SJCRH30 (cell line): ENCODE results near the gene CCDC88C. TPM values are rescaled to one million over a fixed set of nuclear protein-coding genes. Genes with fewer than 3 reads are reported as not detected.

Source experiments
- DNase-seq, 2 experiments: peaks; one replicate each; pipeline ENCODE4 v3.0.0-alpha.2; 2015 to 2020
- H3K27ac ChIP-seq: fragments of 250-450 bp; sonication (Bioruptor Pico); 2 replicates; pipeline ENCODE4 v1.5.1; 2020; ENCODE audit warnings: mild to moderate bottlenecking, moderate library complexity
- H3K27me3 ChIP-seq: fragments of 250-450 bp; sonication (Bioruptor Pico); 2 replicates; pipeline ENCODE4 v1.5.1; 2020; ENCODE audit warnings: mild to moderate bottlenecking, moderate library complexity
- H3K36me3 ChIP-seq: fragments of 250-450 bp; sonication (Bioruptor Pico); 2 replicates; pipeline ENCODE4 v1.5.1; 2020; ENCODE audit warnings: mild to moderate bottlenecking, moderate library complexity
- H3K4me1 ChIP-seq: fragments of 250-450 bp; sonication (Bioruptor Pico); 2 replicates; pipeline ENCODE4 v1.5.1; 2020; ENCODE audit warnings: mild to moderate bottlenecking, moderate library complexity
- H3K4me3 ChIP-seq: fragments of 250-450 bp; sonication (Bioruptor Pico); 2 replicates; pipeline ENCODE4 v1.5.1; 2020; ENCODE audit warnings: mild to moderate bottlenecking, moderate library complexity
- H3K9me3 ChIP-seq: fragments of 250-450 bp; sonication (Bioruptor Pico); replicated peaks from 2 replicates; pipeline ENCODE4 v1.5.1; 2020; ENCODE audit warnings: mild to moderate bottlenecking, moderate library complexity
- total RNA-seq: library from RNA; depleted of rRNA; stranded (reverse); fragments of >200 nt; shearing (Covaris generic); gene quantifications from 2 replicates; pipeline ENCODE4 v1.2.3, GENCODE V29; 2014

Gene CCDC88C
- total RNA-seq, 1 experiment from 2014 or later: 8.9 TPM

GRCh38 chr14:91320266-91320665, 97.4 kb downstream of the CCDC88C start:
- Histone ChIP-seq H3K4me1 (no peaks in the 10 kb centered on the region), H3K9me3 (no peaks in the 10 kb centered on the region), H3K27ac (no peak overlapping the region), H3K36me3 (0 out of 2 replicates have a peak, but pooled peaks cover 2% of the 10 kb centered on the region), H3K27me3 (no peaks in the 10 kb centered on the region), H3K4me3 (no peak overlapping the region)
- DNase-seq: no peak

- no peaks in the 10 kb centered on the region for H3K4me1 ChIP-seq
- no peaks in the 10 kb centered on the region for H3K9me3 ChIP-seq
- no peak for DNase-seq
- H3K27ac ChIP-seq: no peak overlapping the region
- no peaks in the 10 kb centered on the region for H3K27me3 ChIP-seq
- no peak overlapping the region for H3K4me3 ChIP-seq
- peaks cover 8% of the 10 kb centered on the region; the same call in 1 of the 2 replicates for H3K36me3 ChIP-seq
Measured at GRCh38 chr14:91318911-91319310, 98.7 kb downstream of the CCDC88C start.

- Histone ChIP-seq H3K9me3 (no peaks in the 10 kb centered on the region), H3K27ac (no peak overlapping the region)
- DNase-seq: no peak
Measured at GRCh38 chr14:91317381-91318308, 100.0 kb downstream of the CCDC88C start.

GRCh38 chr14:91316761-91317160, 100.9 kb downstream of the CCDC88C start:
- Histone ChIP-seq H3K36me3 (peaks cover 11% of the 10 kb centered on the region), H3K4me1 (no peaks in the 10 kb centered on the region), H3K9me3 (no peaks in the 10 kb centered on the region), H3K27ac (no peak overlapping the region), H3K4me3 (no peak overlapping the region), H3K27me3 (no peaks in the 10 kb centered on the region)
- DNase-seq: no peak

More at GRCh38 chr14:91317381-91318308, 100.0 kb downstream of the CCDC88C start:
- Histone ChIP-seq H3K4me1 (no peaks in the 10 kb centered on the region), H3K4me3 (no peak overlapping the region), H3K36me3 (peaks cover 11% of the 10 kb centered on the region), H3K27me3 (no peaks in the 10 kb centered on the region)

- Histone ChIP-seq H3K4me1 (no peaks in the 10 kb centered on the region), H3K36me3 (peaks cover 11% of the 10 kb centered on the region), H3K4me3 (no peak overlapping the region), H3K27ac (no peak overlapping the region), H3K27me3 (no peaks in the 10 kb centered on the region), H3K9me3 (no peaks in the 10 kb centered on the region)
- DNase-seq: no peak
Measured at GRCh38 chr14:91315844-91316267, 101.8 kb downstream of the CCDC88C start.

- H3K9me3 ChIP-seq: no peaks in the 10 kb centered on the region
- no peaks in the 10 kb centered on the region for H3K4me1 ChIP-seq
- H3K4me3 ChIP-seq: no peak overlapping the region
- DNase-seq: no peak
- H3K36me3 ChIP-seq: peaks cover 11% of the 10 kb centered on the region
- no peak overlapping the region for H3K27ac ChIP-seq
- H3K27me3 ChIP-seq: no peaks in the 10 kb centered on the region
Measured at GRCh38 chr14:91313852-91314251, 103.8 kb downstream of the CCDC88C start.

GRCh38 chr14:91313154-91313850, 104.3 kb downstream of the CCDC88C start:
- Histone ChIP-seq H3K27me3 (no peaks in the 10 kb centered on the region), H3K4me1 (no peaks in the 10 kb centered on the region), H3K27ac (no peak overlapping the region), H3K36me3 (peaks cover 11% of the 10 kb centered on the region), H3K4me3 (no peak overlapping the region), H3K9me3 (no peaks in the 10 kb centered on the region)
- DNase-seq: no peak

GRCh38 chr14:91311284-91311662, 106.3 kb downstream of the CCDC88C start:
- no peak for DNase-seq
- Histone ChIP-seq H3K9me3 (no peaks in the 10 kb centered on the region), H3K4me3 (no peak overlapping the region), H3K4me1 (no peaks in the 10 kb centered on the region), H3K36me3 (peaks cover 11% of the 10 kb centered on the region), H3K27me3 (no peaks in the 10 kb centered on the region), H3K27ac (no peak overlapping the region)

- H3K27ac ChIP-seq: no peak overlapping the region
- H3K27me3 ChIP-seq: no peaks in the 10 kb centered on the region
- H3K4me1 ChIP-seq: no peaks in the 10 kb centered on the region
- H3K4me3 ChIP-seq: no peak overlapping the region
- no peaks in the 10 kb centered on the region for H3K9me3 ChIP-seq
- DNase-seq: no peak
- peaks cover 11% of the 10 kb centered on the region for H3K36me3 ChIP-seq
Measured at GRCh38 chr14:91310606-91311283, 106.9 kb downstream of the CCDC88C start.

- Histone ChIP-seq H3K27ac (no peak overlapping the region), H3K9me3 (no peaks in the 10 kb centered on the region), H3K36me3 (peaks cover 6% of the 10 kb centered on the region), H3K4me3 (no peak overlapping the region), H3K4me1 (no peaks in the 10 kb centered on the region), H3K27me3 (no peaks in the 10 kb centered on the region)
- DNase-seq: no peak
Measured at GRCh38 chr14:91309756-91310280, 107.8 kb downstream of the CCDC88C start.

GRCh38 chr14:91308337-91308736, 109.3 kb downstream of the CCDC88C start:
- H3K36me3 ChIP-seq: peaks cover 2% of the 10 kb centered on the region; the same call in 1 of the 2 replicates
- H3K4me3 ChIP-seq: no peak overlapping the region
- H3K27ac ChIP-seq: no peak overlapping the region
- H3K4me1 ChIP-seq: no peaks in the 10 kb centered on the region
- no peaks in the 10 kb centered on the region for H3K9me3 ChIP-seq
- H3K27me3 ChIP-seq: no peaks in the 10 kb centered on the region
- no peak for DNase-seq

- Histone ChIP-seq H3K27me3 (no peaks in the 10 kb centered on the region), H3K4me1 (no peaks in the 10 kb centered on the region), H3K9me3 (no peaks in the 10 kb centered on the region), H3K4me3 (no peak overlapping the region), H3K36me3 (no peaks in the 10 kb centered on the region), H3K27ac (no peak overlapping the region)
- DNase-seq: no peak
Measured at GRCh38 chr14:91307652-91308051, 110.0 kb downstream of the CCDC88C start.

- Histone ChIP-seq H3K27ac (no peak overlapping the region), H3K27me3 (no peaks in the 10 kb centered on the region), H3K4me3 (no peak overlapping the region), H3K9me3 (no peaks in the 10 kb centered on the region), H3K36me3 (no peaks in the 10 kb centered on the region), H3K4me1 (no peaks in the 10 kb centered on the region)
- DNase-seq: no peak
Measured at GRCh38 chr14:91307046-91307445, 110.6 kb downstream of the CCDC88C start.

GRCh38 chr14:91306547-91306946, 111.1 kb downstream of the CCDC88C start:
- H3K4me1 ChIP-seq: no peaks in the 10 kb centered on the region
- no peaks in the 10 kb centered on the region for H3K9me3 ChIP-seq
- no peaks in the 10 kb centered on the region for H3K36me3 ChIP-seq
- H3K4me3 ChIP-seq: no peak overlapping the region
- no peak for DNase-seq
- H3K27me3 ChIP-seq: no peaks in the 10 kb centered on the region
- H3K27ac ChIP-seq: no peak overlapping the region
